Sciatic nerve (tissue), 2 donors: ENCODE data around the gene PPT2. TPM values are rescaled to one million over a fixed set of nuclear protein-coding genes. Genes with fewer than 3 reads are reported as not detected.

Experiments
- ATAC-seq: fragments of 200-7000 bp; cut with Tn5 transposase; one replicate; pipeline ENCODE4 v1.9.1; 2020; ENCODE audit warnings: mild to moderate bottlenecking, moderate library complexity
- DNase-seq: peaks from one replicate; pipeline ENCODE4 v3.0.0-alpha.2; 2020; ENCODE audit warnings: low spot score
- intact Hi-C: fragments of 100-400 bp; cut with DNase I; formaldehyde crosslinking; loops from one replicate; pipeline ENCODE4 v1.14.2; 2022
- total RNA-seq: library from RNA; stranded (reverse); fragmentation: NEBNext Ultra II Directional; extraction: Animal tissue kit (Norgen Biotek cat#: 25700); gene quantifications from one replicate; pipeline ENCODE4 v1.2.1, GENCODE V29; 2021
- donor health status: DM: no; HTN: no; CAD: no.
- donor health status: DM: no; HTN: no; CAD: no.

PPT2 gene
- total RNA-seq, 1 donor from 2014 or later = 38.8 TPM

DNA sequence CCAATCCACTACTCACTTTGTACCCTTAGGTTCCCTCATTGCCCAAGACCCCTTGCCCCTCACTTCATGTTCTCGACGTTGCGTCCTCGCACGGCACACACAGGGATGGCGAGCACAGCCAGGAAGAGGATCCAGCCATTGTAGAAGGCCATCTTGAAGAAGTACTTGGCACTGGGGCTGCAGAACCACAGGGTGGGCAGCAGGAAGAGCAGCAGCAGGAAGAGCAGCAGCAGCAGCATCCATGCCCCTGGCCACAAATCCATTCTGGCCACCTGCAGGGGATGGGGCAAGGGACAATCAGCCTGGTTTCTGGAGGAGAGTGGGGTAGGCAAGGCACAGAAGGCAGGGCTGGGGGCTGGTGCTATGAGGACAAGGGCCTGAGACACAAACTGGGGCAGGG, 17.3 kb downstream of the PPT2 start:
- DNase-seq (no peak), ATAC-seq (no peak)
- intact Hi-C loops = no loop called here

DNA sequence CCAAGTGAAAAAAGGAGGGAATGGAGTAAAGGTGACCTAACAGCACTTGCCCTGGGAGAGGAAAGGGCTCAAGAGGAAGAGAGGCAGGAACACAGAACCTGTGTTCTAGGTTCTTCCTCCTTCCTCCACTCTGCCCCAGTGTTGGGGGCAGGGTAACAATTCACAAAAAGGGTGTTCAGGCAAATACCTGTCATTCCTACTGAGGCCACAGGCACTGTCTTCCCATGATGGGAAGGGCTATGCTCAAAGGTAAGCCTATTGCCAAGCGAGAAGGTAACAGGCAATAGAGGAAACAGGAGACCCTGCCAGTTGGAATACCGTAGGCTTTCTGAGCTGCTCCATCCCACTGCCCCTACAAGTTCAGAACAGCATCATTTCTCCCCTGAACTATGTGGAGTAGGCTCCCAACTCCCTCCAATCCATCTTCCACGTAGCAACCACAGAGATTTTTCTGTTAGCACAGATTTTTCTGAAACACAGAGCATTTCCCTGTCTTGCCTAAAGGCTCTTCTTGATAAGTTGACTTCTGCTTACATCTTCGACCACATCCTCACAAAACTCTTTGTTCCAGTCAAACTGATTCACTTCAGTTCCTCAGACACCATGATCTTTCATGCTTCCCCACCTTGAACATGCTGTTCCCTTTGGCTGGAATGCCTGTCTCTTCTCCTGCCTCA, 19.2 kb downstream of the PPT2 start:
- intact Hi-C loops = no loop called here
- ATAC-seq (no peak), DNase-seq (no peak)

DNA sequence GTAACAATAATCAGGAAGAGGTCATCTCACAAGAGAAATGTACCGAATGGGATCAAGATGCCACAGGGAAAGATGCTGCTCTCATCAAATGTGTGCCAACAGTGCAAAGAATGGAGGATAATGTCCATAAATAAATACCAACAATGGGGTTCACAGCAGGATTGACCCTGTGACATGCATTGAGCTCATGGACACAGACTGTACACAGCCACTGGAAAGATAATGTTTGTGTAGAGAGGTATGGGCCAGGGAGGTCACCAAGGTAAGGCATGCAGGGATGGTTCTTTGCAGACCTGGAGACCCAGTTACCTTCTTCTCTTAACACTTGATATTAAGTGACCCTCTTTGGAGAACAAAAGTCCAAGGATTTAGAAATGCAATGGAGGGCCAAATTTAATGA, 20.5 kb downstream of the PPT2 start:
- no peak for DNase-seq
- no peak for ATAC-seq
- intact Hi-C loops = no loop called here

DNA sequence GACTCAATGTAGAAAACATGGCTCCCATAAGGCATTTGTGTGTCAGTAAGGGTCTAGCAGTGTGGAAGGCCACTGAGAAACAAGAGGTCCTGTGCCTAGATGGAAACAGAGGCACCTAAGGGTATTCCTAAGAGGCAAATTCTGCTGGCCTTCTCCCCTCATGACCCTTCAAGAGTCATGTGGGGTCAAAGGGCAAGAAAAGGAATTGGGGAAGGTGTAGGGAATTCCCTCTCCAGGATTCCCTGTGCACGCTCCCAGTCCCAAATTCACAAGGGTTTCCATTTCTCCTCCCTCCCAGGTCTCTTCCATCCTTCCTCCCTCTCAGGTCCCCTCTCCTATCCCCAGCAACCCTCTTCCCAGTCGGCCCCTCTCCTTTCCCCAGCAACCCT, 21.4 kb downstream of the PPT2 start:
- ATAC-seq (no peak), DNase-seq (no peak)
- intact Hi-C loops = no loop called here

DNA sequence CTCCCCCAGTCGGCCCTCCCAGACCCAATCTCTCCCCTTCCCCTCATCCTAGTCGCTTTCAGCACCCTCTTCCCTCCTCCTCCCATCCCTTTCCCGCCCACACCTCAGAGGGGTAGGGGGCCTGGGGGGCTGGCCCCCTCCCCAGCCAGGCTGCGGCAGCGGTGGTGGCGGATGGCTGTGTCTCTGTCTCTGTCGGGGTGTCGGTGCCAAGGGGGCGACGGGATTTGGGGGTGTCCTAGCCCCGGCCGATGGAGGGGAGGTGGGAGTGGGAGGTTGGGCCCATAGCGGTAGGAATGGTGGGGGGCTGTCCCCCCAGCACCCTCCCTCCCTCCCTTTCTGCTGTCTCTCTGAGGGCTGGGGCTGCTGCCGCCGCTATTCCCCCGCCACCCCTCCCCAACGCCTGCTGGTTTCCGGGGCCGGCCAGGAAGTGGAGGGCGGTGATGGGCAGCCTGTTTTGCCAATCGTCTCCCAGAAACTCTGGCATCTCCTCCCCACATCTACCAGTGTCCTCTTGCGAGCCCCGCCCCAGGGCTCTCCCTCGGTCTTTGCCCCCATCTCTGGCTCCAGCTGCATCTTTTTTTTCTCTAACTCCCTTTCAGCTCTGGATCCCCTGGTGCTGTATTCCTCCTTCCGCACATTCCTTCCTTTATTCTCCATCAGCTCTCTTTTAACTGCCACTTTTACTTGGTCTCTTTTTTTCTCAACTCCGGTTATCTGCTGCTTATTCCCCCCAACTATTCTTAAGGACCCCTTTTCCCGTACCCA, 22.0 kb downstream of the PPT2 start, which contains the start of gene AGPAT1:
Gene AGPAT1, minus strand, starts transcription at position 374 of the 765 bp plus-strand sequence. CDS start 4,588 bp downstream, outside the sequence.
- intact Hi-C loops = no loop called here
- DNase-seq (peak; percentile 98), ATAC-seq (peak; percentile 80)

DNA sequence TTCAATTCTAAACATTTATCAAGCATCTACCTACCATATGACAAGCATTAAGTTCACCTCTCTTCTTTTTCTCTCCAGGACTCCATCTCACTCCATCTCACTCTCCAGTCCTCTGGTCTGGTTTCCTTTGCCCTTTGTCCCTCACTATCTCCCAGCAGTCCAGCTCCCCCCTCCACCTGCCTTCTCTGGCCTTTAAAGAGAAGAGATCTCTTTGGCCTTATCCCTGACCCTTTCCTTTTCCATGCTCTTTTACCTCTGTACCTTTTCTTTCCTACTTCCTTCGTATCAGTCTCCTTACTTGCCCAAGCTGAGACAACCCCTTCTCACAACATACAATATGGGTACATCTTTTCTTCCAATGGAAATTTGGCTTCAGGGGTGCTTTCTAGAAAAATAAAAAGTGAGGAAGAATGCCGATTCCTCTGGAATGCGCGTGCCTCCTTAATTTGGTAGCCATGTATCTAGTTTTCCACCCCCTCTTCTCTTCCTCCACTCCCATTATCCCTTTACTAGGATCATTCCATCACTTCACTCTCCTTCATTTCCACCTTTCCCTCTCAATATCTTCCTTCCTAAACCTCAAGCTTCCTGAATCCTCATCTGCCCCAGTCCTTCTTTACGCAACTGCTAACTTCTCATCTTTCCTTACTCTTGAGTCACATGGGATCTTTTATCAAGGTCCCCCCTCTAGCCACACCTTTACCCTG, 22.7 kb downstream of the PPT2 start:
- intact Hi-C loops = no loop called here
- peak; percentile 1 for ATAC-seq
- DNase-seq = no peak

DNA sequence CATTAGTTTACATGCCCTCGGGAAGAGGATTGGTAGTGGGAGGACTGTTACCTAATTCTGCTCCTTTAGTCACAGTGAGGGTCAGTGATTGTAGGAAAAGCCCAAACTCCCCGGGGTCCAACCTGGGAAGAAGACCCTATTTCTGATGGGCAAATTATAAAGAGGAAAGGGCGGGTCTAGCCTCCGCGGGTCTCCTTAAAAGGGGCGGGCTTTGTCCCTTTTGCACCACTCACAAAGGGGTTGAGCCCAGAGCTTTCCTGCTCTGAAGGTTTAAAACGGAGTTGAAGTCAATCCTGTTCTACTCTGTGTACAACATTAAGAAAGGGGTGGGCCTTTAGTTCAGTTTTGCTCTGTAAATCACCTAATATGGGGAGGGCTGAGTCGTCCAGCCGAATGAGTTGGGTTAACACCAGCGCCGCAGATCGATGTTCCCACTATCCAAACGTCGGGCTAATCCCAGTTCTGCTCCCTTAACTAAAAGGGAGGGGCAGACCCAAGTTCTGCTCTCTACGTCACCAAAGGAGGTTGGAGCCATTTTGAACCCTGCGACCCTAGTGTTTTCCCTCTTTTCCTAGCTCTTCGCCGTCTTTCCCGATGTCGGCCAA, 23.3 kb downstream of the PPT2 start:
- DNase-seq (no peak), ATAC-seq (peak; percentile 33)
- intact Hi-C loops = no loop called here

DNA sequence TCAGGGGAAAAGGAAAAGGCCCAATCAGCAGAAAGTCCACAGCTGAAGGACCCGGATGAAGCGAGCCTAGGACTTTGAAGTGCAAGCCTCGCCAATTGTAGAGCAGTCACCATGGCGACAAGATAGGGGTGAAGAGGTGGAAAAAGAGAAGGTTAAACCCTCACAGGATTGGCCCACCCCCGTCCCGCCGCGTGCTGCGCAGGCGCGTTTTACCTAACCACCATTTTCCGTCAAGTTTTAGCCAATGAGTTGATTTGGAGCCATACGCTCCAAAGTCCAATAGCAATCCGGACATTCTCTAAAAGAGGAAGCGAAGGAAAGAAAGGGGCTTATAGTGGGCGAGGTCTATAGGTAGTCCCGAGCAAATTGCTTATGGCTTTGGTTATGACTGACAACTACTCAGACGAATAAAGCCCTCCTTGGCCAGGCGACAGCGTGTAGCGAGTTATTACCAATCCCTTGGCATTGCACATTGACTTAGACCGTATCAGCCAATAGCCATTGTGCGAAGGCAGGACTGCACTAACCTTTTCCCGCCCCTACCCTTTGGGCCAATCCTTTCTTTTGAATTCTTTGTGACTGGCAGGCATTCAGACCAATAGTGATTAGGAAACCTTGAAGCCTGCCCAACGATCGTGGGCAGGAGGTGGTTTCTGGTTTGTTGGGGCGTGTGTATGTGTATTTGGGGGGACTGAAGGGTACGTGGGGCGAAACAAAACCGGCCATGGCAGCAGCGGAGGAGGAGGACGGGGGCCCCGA, 24.0 kb downstream of the PPT2 start, which contains the start of gene RNF5:
Gene RNF5, plus strand, starts transcription at position 618 of the 759 bp plus-strand sequence. Its CDS starts 107 bp downstream, at position 725.
- intact Hi-C loops = no loop called here
- ATAC-seq (peak; percentile 90), DNase-seq (peak; percentile 97)

DNA sequence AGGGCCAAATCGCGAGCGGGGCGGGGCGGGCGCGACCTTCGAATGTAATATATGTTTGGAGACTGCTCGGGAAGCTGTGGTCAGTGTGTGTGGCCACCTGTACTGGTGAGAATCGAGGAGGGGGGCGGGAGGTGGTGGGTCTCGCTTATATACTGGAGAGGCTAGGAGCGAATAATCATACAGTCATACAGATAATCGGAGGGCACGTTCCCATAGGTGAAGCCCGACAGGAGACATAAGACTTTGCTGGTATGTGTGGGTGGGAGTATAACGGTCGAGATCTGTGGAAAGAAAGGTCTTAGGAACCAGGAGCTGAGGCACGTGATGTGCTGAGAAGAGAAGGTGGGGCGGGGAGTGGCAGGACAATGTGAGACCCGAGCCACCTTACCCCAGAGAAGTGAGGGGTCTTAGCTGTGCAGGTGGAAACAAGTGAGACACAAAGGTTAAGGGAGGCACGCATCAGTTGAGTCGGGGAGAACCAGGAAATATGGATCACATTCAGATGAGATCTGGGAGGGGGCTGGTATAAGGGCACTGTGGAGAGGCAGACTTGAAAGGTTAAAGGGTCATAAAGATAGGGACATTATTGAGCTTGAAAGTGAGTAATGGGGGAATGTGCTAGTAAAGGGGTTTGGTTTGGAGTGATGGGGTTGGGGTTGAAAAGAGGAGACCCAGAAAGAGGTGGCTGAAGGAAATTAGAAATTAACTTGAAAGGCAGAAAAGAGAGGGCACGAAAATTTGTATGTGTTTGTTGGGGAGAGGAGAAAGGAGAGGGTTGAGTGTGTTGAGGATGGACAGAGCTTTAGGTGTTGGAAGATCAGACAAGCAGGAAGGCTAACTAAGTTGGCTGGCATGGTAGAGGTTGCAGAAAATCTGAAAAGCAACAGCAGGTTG, 24.9 kb downstream of the PPT2 start:
- DNase-seq (no peak), ATAC-seq (no peak)
- intact Hi-C loops = no loop called here

DNA sequence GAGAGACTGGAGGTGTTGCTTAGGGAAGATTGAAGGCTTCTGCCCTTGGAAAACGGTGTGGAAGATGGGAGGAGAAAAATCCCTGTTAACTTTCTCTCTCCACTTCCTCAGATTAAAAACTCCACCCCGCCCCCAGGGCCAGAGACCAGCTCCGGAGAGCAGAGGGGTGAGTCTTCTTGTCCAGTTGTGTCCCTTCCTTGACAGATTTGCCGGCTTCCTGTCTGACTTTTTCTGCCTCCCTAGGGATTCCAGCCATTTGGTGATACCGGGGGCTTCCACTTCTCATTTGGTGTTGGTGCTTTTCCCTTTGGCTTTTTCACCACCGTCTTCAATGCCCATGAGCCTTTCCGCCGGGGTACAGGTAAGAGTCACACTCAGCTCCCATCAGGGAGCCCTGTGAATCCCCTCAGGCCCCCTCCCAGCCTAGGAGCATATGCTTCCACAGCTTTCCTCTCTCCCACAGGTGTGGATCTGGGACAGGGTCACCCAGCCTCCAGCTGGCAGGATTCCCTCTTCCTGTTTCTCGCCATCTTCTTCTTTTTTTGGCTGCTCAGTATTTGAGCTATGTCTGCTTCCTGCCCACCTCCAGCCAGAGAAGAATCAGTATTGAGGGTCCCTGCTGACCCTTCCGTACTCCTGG, 25.9 kb downstream of the PPT2 start:
- intact Hi-C loops = no loop called here
- DNase-seq = no peak
- no peak for ATAC-seq

DNA sequence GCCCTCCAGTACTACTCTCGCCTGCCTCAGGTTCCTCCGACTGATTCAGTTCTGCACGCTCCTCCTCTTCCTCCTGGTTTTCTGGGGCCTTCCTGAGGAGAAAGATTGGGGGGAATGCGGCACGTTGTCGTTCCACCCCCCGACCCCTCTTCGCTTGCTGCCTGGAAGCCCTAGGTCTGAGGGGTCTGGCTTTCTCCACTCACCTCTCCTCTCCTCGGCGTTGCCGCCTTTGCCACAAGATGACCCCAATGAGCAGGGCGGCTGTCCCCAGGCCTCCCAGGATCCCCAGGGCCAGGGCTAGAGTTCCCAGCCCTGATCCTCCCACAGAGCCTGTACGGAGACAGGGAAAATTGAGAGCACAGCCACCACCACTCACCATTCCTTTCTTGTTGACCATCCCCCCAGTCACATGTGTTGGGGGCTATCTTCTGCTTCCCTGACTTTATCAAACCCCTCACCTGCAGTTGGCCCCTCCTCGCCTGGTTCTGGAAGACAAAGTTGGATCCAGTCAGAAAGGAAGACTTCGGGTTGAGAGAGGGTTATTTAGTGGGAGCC, 27.3 kb downstream of the PPT2 start:
- DNase-seq (no peak), ATAC-seq (no peak)
- intact Hi-C loops = no loop called here

DNA sequence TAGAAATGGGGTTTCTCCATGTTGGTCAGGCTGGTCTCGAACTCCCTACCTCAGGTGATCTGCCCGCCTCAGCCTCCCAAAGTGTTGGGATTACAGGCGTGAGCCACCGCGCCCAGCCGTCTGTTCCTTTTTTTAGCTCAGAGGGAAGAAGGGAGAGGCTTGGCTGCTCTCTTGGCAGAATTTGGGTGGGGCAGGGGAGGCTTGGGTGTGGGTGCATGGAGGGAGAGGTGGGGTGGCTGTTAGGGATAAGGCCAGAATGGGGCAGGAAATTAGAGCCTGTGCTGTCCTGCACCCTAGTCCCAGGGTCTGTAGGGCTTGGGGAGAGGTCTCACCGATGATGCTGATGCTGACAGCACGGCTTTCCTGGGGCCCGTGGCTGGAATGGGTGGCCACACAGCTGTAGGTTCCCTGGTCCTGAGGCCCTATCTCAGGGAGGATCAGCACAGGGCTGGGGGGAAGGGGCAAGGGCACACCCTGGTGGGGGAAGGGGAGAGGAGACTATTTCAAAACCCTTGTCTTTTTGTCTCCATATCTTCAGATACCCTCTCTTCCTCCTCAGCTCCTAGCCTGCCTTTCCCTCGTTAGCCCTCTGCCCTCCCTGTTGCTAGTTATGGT, 28.1 kb downstream of the PPT2 start:
- DNase-seq = no peak
- ATAC-seq = no peak
- intact Hi-C loops = no loop called here

DNA sequence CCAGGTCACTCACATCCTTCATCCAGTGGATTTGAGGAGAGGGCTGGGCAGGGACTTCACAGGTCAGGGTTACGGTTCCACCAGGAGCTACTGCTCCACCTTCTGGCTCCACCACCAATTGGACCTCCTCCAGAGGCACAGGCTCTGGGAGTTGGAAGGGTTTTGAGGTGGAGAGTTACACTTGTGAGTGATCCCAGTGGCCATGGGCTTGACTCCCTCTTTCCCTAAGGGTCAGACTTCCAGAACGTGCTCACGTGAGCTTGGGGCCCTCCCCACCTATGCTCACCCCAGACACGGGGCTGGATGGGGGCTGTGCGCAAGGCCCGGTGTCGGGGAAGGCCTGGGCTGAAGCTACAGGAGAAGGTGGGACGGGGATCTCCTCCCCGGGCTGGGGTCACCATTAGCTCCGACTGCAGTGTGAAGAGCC, 28.6 kb downstream of the PPT2 start:
- intact Hi-C loops = no loop called here
- no peak for ATAC-seq
- DNase-seq = no peak

DNA sequence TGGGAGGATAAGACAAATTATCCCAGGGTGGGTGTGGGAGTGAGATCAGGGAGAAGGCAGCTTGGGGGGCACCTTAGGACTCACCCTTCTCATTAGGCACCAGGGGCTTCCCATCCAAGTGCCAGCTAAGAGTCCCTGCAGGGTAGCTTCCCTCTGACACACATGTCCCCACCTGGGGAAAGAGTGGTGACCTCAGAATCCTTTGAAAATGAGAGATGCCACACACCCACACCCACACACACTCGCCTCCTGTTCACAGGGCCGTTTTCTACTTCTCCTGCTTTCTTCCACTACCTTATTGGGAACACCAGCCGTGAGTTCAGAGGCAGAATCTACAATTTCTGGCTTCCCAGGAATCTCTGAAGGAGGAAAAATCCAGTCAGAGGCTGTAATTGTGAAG, 29.1 kb downstream of the PPT2 start:
- ATAC-seq (no peak), DNase-seq (no peak)
- intact Hi-C loops = no loop called here

DNA sequence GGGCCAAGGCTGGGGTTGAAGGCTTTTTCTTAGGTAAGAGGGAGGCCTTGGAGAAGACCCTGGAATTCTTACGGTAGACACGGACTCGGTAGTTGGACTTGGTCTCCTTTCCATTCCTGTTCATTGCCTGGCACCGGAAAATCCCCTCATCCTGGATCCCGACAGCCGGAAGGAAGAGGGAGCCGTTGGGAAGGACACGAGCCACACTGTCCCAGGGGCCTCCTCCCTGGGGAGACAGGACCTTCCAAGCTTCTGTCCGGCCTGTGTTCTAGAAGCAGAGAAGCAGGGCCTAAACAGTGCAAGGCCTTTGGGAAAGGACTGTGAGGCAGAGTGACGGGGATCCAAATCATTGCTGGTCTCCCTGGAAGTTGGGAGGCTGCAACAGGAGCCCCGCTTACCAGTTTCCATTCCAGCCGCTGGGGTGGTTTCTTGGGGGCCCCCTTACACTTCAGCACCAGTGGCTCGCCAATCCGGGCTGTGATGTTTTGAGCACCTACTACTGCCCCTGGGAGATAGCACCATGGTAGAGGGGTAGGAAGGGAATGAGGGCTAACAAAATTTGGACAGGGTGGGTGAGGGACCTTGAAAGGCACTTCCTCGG, 29.6 kb downstream of the PPT2 start:
- no peak for DNase-seq
- ATAC-seq = no peak
- intact Hi-C loops = no loop called here

DNA sequence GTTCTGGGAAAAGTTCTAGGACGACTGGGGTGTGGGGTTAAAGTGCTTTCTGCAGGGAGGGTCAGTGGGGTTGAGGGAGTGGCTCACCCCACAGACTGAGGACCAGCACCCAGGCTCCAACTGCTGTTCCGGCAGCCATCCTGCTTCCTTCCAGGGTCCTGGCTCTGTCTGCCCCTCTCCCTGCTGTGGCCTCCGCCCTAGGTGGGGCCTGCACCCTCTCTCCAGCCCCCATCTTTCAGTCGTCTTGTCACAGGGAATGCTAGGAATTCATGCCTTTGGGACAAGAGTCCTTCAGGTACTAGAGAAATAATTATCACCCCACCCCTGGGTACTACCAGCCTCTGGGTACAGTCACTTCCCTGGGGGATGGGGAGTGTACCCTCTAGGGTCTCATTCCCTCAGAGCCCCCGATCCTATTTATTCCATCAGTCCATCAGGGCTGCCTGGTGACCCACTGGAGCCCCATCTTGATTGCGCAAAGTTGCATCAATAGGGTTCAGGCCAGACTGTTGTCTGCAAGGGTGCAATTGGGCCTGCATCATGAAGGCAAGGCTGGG, 30.2 kb downstream of the PPT2 start, which contains the start of gene AGER:
Gene AGER, minus strand, starts transcription at position 170 of the 557 bp plus-strand sequence. Its CDS starts 31 bp downstream, at position 139.
- no peak for DNase-seq
- no peak for ATAC-seq
- intact Hi-C loops = no loop called here
